Coronary artery (tissue), 2 donors: ENCODE data around the gene CD207.
"Not testable (repeated sequence)": the region's sequence is repeated elsewhere in the genome, so short reads cannot be mapped to it uniquely, and the experiment has no call there.

Experiments used
- DNase-seq: peaks from one replicate; pipeline ENCODE4 v3.0.0-alpha.2; 2017; ENCODE audit warnings: low spot score
- H3K27ac ChIP-seq, 2 donors: fragments of 200-600 bp; sonication (generic); one replicate each; pipeline ENCODE4 v1.5.1; 2016 to 2019
- H3K4me3 ChIP-seq: fragments of 200-600 bp; sonication (generic); 2 replicates; pipeline ENCODE4 v1.5.1; 2016; ENCODE audit warnings: mild to moderate bottlenecking, moderate library complexity
- CTCF ChIP-seq: fragments of 200-600 bp; sonication (generic); IDR thresholded peaks from one replicate; pipeline ENCODE4 v1.5.1; 2019; ENCODE audit warnings: antibody characterized with exemption

Gene CD207

GRCh38 chr2:70835643-70836042 is at the start of gene CD207:
TSS of gene CD207 (minus strand) at chr2:70835816. CDS start at chr2:70835776, 40 bp downstream.
- no peak for TF ChIP-seq CTCF
- no peak for DNase-seq
- Histone ChIP-seq H3K4me3 (no peak within 1 kb of the TSS), H3K27ac (no peak within 1 kb of the TSS)

GRCh38 chr2:70878543-70878942 is 42.9 kb upstream of the CD207 start:
- DNase-seq, H3K4me3 ChIP-seq, H3K27ac ChIP-seq: not testable (repeated sequence)

- not testable (repeated sequence) for H3K27ac ChIP-seq, H3K4me3 ChIP-seq
- DNase-seq: peak; percentile 45
Observed at GRCh38 chr2:70876138-70876537, 40.5 kb upstream of the CD207 start.

GRCh38 chr2:70873541-70873940 is 37.9 kb upstream of the CD207 start:
- Histone ChIP-seq H3K4me3 (no peak overlapping the region), H3K27ac (no peak overlapping the region)
- TF ChIP-seq CTCF: no peak
- no peak for DNase-seq

GRCh38 chr2:70871398-70872211 is 36.0 kb upstream of the CD207 start:
- TF ChIP-seq CTCF: peak; percentile 93
- Histone ChIP-seq H3K4me3 (peak overlapping the region; percentile 45), H3K27ac (no peak overlapping the region)
- peak; percentile 83 for DNase-seq

- Histone ChIP-seq H3K4me3 (no peak overlapping the region), H3K27ac (no peak overlapping the region)
- no peak for DNase-seq
- TF ChIP-seq CTCF: no peak
Observed at GRCh38 chr2:70870790-70871189, 35.2 kb upstream of the CD207 start.

- Histone ChIP-seq H3K4me3 (no peak overlapping the region), H3K27ac (no peak overlapping the region)
- no peak for DNase-seq
- no peak for TF ChIP-seq CTCF
Observed at GRCh38 chr2:70868970-70869369, 33.4 kb upstream of the CD207 start.

GRCh38 chr2:70861777-70862625 is 26.4 kb upstream of the CD207 start:
- DNase-seq: no peak
- peak; percentile 92 for TF ChIP-seq CTCF
- peak overlapping the region; percentile 7 for H3K4me3 ChIP-seq
- H3K27ac ChIP-seq: no peak overlapping the region
